Measurements from ENCODE around the gene INO80.

GRCh38 chr15:41010345-41010744 lies 105.7 kb downstream of the INO80 start:
- TF ChIP-seq CTCF (IDR thresholded peaks at IDR 0.05) (no peak), POLR2A (IDR thresholded peaks at IDR 0.05) (no peak), POLR2AphosphoS5 (IDR thresholded peaks at IDR 0.05) (no peak)

Data from breast epithelium (tissue), 3 donors.